Ishikawa (cell line): ENCODE results near the gene PSAP.

Experiments
- CEBPB ChIP-seq: IDR thresholded peaks from 2 replicates; pipeline ENCODE4 v1.6.1; 2012
- EGR1 ChIP-seq: IDR thresholded peaks from 2 replicates; pipeline ENCODE4 v1.6.1; 2012
- EP300 ChIP-seq: IDR thresholded peaks from 2 replicates; pipeline ENCODE4 v1.6.1; 2012; ENCODE audit warnings: borderline replicate concordance
- FOXM1 ChIP-seq: IDR thresholded peaks from 2 replicates; pipeline ENCODE4 v1.6.1; 2012; ENCODE audit warnings: low read depth, borderline replicate concordance
- MAX ChIP-seq: IDR thresholded peaks from 2 replicates; pipeline ENCODE4 v1.6.1; 2012
- RAD21 ChIP-seq: IDR thresholded peaks from 2 replicates; pipeline ENCODE4 v1.6.1; 2012; ENCODE audit warnings: low read depth
- REST ChIP-seq: IDR thresholded peaks from 2 replicates; pipeline ENCODE4 v1.6.1; 2012; ENCODE audit warnings: low read depth, mild to moderate bottlenecking
- TAF1 ChIP-seq: IDR thresholded peaks from 2 replicates; pipeline ENCODE4 v1.6.1; 2012; ENCODE audit warnings: low read depth, mild to moderate bottlenecking
- TCF12 ChIP-seq: IDR thresholded peaks from 2 replicates; pipeline ENCODE4 v1.6.1; 2012; ENCODE audit warnings: low read depth
- TEAD4 ChIP-seq: IDR thresholded peaks from 2 replicates; pipeline ENCODE4 v1.6.1; 2012
- YY1 ChIP-seq: IDR thresholded peaks from 2 replicates; pipeline ENCODE4 v1.6.1; 2012; ENCODE audit warnings: low read depth
- ZBTB7A ChIP-seq: IDR thresholded peaks from 2 replicates; pipeline ENCODE4 v1.6.1; 2012; ENCODE audit warnings: low read depth

- TF ChIP-seq TAF1 (no peak), YY1 (no peak), EGR1 (no peak), TCF12 (no peak), FOXM1 (no peak), MAX (no peak), REST (no peak), RAD21 (no peak), TEAD4 (no peak), ZBTB7A (no peak), EP300 (no peak), CEBPB (no peak)
Observed at GRCh38 chr10:71880425-71881306, 29.6 kb upstream of the PSAP start.
